HG03045 (cell line): Measurements from ENCODE around the gene NSMCE3.

Source experiments
- ATAC-seq: cut with Tn5 transposase; IDR thresholded peaks from one replicate; pipeline ENCODE4 v1.9.1; 2021; ENCODE audit warnings: mild to moderate bottlenecking, moderate library complexity; ENCODE audit not compliant: unreplicated experiment

The NSMCE3 gene

DNA sequence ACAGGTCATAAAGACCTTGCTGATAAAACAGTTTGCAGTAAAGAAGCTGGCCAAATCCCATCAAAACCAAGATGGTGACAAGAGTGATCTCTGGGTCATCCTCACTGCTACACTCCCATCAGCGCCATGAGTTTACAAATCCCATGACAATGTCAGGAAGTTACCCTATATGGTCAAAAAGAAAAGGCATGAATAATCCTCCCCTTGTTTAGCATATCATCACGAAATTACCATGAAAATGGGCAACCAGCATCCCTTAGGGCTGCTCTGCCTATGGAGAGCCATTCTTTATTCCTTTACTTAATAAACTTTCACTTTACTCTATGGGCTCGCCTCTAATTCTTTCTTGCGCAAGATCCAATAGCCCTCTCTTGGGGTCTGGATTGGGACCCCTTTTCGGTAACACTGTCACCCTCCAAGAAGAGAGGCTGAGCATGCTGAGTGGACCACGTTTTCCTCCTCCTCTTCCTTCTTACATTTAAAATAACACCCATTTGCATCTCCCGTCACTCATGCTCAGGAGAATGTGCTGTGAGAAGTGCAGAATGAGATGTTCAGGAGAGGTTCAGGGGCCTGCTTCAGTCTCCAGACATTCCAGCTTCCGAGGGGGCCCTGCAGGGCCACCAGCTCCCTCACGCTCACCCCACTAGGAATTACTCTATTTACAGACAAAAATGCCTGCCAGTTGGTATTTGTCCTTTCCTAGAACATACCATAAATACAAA, 47.3 kb downstream of the NSMCE3 start:
- ATAC-seq = no peak

DNA sequence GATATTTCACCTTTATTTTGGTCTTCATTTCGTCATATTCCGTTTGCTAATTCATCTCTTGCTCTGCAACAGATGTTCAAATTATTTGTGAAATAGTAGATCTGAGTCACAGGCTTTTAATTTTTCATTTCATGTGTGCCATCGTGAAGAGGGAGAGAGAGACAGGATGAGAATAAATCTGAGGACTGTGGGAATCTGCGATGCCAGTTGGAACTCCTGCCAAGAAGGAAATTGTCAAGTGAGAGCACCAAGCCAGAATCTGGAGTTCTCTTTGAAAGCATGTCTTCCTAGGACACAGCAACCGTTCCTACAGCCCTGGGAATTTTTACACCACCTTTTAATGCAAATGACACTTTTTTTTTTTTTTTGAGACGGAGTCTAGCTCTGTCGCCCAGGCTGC, 48.8 kb downstream of the NSMCE3 start:
- no peak for ATAC-seq

DNA sequence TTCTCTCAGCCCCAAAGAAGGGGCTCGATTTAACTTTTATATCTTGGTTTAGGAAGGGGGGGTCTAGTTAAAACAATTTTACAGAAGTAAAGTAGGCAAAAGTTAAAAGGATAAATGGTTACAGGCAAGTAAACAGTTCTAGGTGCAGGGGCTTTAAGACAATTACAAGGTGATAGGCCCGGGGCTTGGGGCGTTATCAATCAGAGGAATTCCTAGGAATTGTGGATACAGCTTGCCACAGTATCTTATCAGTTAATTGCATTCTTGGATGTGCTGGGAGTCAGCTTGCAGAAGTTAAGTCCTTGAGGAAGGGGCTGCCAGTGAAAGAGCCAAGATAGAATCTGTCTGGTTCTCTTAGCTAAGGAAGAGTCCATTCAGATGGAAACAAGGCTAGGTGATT, 52.7 kb downstream of the NSMCE3 start:
- no peak for ATAC-seq
